HL-60 (cell line): ENCODE results near the gene VTCN1.

Experiments
- DNase-seq, 2 experiments: peaks; one replicate each; pipeline ENCODE4 v3.0.0-alpha.2; 2010 to 2020; ENCODE audit warnings: low read depth in 1 of 2, low spot score in 1 of 2
- H3K27ac ChIP-seq: fragments of 250-450 bp; sonication (Bioruptor Pico); replicated peaks from 2 replicates; pipeline ENCODE4 v1.5.1; 2020; ENCODE audit warnings: mild to moderate bottlenecking, moderate library complexity
- H3K27me3 ChIP-seq: fragments of 250-450 bp; sonication (Bioruptor Pico); 2 replicates; pipeline ENCODE4 v1.5.1; 2021; ENCODE audit warnings: mild to moderate bottlenecking, moderate library complexity; ENCODE audit not compliant: insufficient read depth, poor library complexity, severe bottlenecking
- H3K4me3 ChIP-seq: replicated peaks from 2 replicates; pipeline ENCODE4 v1.5.1; 2011; ENCODE audit warnings: mild to moderate bottlenecking, control low read depth, low read length; ENCODE audit not compliant: insufficient read depth
- CTCF ChIP-seq: IDR thresholded peaks from one replicate; pipeline ENCODE4 v1.5.1; 2011; ENCODE audit warnings: low read length, control low read depth, inconsistent platforms; ENCODE audit not compliant: insufficient read depth
- GABPA ChIP-seq: IDR thresholded peaks from 2 replicates; pipeline ENCODE4 v1.6.1; 2012; ENCODE audit warnings: low read depth
- POLR2AphosphoS5 ChIP-seq: IDR thresholded peaks from 2 replicates; pipeline ENCODE4 v1.6.1; 2012; ENCODE audit warnings: low read depth
- SPI1 ChIP-seq: IDR thresholded peaks from 2 replicates; pipeline ENCODE4 v1.6.1; 2012; ENCODE audit warnings: low read depth, mild to moderate bottlenecking, borderline replicate concordance
- TF ChIP-seq, protein P1 (sequence below): IDR thresholded peaks from 2 replicates; pipeline ENCODE4 v1.6.1; 2012; ENCODE audit warnings: low read depth; ENCODE audit not compliant: insufficient replicate concordance

The VTCN1 gene

DNA sequence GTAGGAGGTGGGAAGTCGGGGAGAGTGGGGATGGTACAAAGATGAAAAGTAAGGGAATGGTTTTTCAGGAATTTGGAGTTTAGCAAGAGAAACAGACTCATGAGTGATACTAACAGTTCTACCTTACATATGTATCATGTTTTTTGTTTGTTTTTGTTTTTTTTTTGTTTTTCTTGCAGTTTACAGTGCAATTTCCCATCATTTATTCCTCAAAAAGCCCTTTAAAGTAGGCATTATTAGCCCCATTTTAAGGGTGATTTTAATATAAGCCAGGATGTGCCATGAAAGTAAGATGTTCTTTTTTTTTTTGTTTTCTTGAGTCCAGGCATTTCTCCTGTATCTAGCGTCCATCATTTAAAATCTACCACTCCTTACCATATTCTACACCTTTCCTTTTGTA, 75.4 kb downstream of the VTCN1 start:
- Histone ChIP-seq H3K27ac (no peak overlapping the region), H3K27me3 (no peaks in the 10 kb centered on the region)
- no peak for TF ChIP-seq POLR2AphosphoS5
- no peak for TF ChIP-seq CTCF
- no peak for TF ChIP-seq GABPA
- TF ChIP-seq, protein P1, sequence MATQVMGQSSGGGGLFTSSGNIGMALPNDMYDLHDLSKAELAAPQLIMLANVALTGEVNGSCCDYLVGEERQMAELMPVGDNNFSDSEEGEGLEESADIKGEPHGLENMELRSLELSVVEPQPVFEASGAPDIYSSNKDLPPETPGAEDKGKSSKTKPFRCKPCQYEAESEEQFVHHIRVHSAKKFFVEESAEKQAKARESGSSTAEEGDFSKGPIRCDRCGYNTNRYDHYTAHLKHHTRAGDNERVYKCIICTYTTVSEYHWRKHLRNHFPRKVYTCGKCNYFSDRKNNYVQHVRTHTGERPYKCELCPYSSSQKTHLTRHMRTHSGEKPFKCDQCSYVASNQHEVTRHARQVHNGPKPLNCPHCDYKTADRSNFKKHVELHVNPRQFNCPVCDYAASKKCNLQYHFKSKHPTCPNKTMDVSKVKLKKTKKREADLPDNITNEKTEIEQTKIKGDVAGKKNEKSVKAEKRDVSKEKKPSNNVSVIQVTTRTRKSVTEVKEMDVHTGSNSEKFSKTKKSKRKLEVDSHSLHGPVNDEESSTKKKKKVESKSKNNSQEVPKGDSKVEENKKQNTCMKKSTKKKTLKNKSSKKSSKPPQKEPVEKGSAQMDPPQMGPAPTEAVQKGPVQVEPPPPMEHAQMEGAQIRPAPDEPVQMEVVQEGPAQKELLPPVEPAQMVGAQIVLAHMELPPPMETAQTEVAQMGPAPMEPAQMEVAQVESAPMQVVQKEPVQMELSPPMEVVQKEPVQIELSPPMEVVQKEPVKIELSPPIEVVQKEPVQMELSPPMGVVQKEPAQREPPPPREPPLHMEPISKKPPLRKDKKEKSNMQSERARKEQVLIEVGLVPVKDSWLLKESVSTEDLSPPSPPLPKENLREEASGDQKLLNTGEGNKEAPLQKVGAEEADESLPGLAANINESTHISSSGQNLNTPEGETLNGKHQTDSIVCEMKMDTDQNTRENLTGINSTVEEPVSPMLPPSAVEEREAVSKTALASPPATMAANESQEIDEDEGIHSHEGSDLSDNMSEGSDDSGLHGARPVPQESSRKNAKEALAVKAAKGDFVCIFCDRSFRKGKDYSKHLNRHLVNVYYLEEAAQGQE: no peak
- TF ChIP-seq SPI1: no peak

GRCh38 chr1:117130526-117130925, 80.2 kb downstream of the VTCN1 start:
- TF ChIP-seq, protein P1: no peak
- no peak for TF ChIP-seq SPI1
- no peak for TF ChIP-seq POLR2AphosphoS5
- no peak for TF ChIP-seq GABPA
- no peak for TF ChIP-seq CTCF
- Histone ChIP-seq H3K27ac (no peak overlapping the region), H3K4me3 (no peak overlapping the region), H3K27me3 (no peaks in the 10 kb centered on the region)
- no peak for DNase-seq

More for the DNA sequence above, 75.4 kb downstream of the VTCN1 start:
- DNase-seq: no peak
- H3K4me3 ChIP-seq: no peak overlapping the region

DNA sequence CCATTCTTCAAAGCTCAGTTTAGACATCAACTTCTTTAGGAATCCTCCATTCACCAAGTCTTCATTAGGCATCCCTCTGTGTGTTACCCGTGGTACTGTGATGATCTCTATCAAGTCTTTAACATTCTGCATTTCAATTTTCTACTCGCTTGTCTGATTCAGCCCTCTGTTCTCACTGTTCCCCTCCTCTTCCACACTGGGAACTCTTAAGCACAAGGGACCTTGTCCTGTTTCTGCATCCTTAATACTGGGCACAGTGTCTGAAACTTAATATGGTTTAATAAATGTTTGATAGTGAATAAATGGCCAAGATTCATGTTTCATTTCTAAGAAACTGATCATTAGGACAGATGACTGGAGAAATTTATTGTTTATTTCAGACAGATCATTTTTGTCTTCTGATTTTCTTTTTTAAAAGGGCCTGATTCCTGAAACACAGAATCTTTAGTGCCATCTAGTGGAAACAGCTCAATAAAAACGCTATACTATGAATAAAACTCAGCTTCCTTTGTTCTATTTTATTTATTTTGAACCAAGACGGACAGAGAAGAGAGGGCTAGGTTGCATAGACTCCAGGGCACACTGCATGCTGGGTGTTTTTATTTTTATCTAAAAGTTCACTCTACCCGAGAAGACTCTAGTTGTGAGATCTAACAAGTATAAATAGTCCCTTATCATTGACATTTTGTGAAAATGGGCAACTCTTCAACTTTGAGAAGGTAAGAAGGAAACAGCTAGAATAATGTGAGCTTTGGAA, 82.2 kb downstream of the VTCN1 start:
- no peak overlapping the region for H3K27ac ChIP-seq
- H3K27me3 ChIP-seq: no peaks in the 10 kb centered on the region
- no peak for DNase-seq
- H3K4me3 ChIP-seq: no peak overlapping the region
- no peak for TF ChIP-seq SPI1

GRCh38 chr1:117127795-117128194, 82.9 kb downstream of the VTCN1 start:
- Histone ChIP-seq H3K4me3 (no peak overlapping the region), H3K27me3 (no peaks in the 10 kb centered on the region), H3K27ac (no peak overlapping the region)
- DNase-seq: no peak
- no peak for TF ChIP-seq POLR2AphosphoS5
- TF ChIP-seq SPI1: no peak
- TF ChIP-seq CTCF: no peak
- TF ChIP-seq, protein P1: no peak
- TF ChIP-seq GABPA: no peak
